ENCODE results near the gene TMEM8B. TPM values are rescaled to one million over a fixed set of nuclear protein-coding genes. Genes with fewer than 3 reads are reported as not detected.

TMEM8B gene
- total RNA-seq, 1 donor = 0.86 TPM

- H3K4me3 ChIP-seq (ENCODE audit: low read depth, low read length) = no peak overlapping the region
- TF ChIP-seq, protein P1, sequence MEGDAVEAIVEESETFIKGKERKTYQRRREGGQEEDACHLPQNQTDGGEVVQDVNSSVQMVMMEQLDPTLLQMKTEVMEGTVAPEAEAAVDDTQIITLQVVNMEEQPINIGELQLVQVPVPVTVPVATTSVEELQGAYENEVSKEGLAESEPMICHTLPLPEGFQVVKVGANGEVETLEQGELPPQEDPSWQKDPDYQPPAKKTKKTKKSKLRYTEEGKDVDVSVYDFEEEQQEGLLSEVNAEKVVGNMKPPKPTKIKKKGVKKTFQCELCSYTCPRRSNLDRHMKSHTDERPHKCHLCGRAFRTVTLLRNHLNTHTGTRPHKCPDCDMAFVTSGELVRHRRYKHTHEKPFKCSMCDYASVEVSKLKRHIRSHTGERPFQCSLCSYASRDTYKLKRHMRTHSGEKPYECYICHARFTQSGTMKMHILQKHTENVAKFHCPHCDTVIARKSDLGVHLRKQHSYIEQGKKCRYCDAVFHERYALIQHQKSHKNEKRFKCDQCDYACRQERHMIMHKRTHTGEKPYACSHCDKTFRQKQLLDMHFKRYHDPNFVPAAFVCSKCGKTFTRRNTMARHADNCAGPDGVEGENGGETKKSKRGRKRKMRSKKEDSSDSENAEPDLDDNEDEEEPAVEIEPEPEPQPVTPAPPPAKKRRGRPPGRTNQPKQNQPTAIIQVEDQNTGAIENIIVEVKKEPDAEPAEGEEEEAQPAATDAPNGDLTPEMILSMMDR (IDR thresholded peaks at IDR 0.05; ENCODE audit: insufficient read depth, low read depth, low read length) = no peak
- no peak for DNase-seq (ENCODE audit: low read depth)
These were observed 85.3 kb downstream of the TMEM8B start for GRCh38 chr9:35914301-35914807.

Small RNA genes within 50 kb of the gene (small RNA-seq; reads per million reads assigned to genes)
- not detected for gene HINT2

Other genes starting within 250 kb of the TMEM8B start
- 13.0 and 13.2 TPM in 2 replicates for gene TESK1, start 224.0 kb upstream of the TMEM8B start, total RNA-seq
- 0.86 and 1.3 TPM in 2 replicates for gene CD72, start 210.8 kb upstream of the TMEM8B start, total RNA-seq
- gene SIT1, start 178.3 kb upstream of the TMEM8B start, total RNA-seq = under 0.01 TPM in 1 of 2 replicates, not detected in the other
- gene RMRP, start 171.2 kb upstream of the TMEM8B start, total RNA-seq = 103,191 and 163,599 TPM in 2 replicates
- 18.1 and 18.7 TPM in 2 replicates for gene CCDC107, start 170.9 kb upstream of the TMEM8B start, total RNA-seq
- gene ARHGEF39, start 164.0 kb upstream of the TMEM8B start, total RNA-seq = 0.97 and 3.0 TPM in 2 replicates
- under 0.01 TPM in 1 of 2 replicates, not detected in the other for gene CA9, start 155.3 kb upstream of the TMEM8B start, total RNA-seq
- gene TPM2, start 139.3 kb upstream of the TMEM8B start, total RNA-seq = 1,636 and 1,893 TPM in 2 replicates
- gene TLN1, start 97.0 kb upstream of the TMEM8B start, total RNA-seq = 369 and 428 TPM in 2 replicates
- 107 and 126 TPM in 2 replicates for gene CREB3, start 96.6 kb upstream of the TMEM8B start, total RNA-seq
- 29.0 and 38.4 TPM in 2 replicates for gene GBA2, start 80.0 kb upstream of the TMEM8B start, total RNA-seq
- 14.8 and 17.7 TPM in 2 replicates for gene RGP1, start 79.9 kb upstream of the TMEM8B start, total RNA-seq
- not detected in 2 replicates for gene MSMP, start 75.0 kb upstream of the TMEM8B start, total RNA-seq
- 16.4 and 19.9 TPM in 2 replicates for gene NPR2, start 37.6 kb upstream of the TMEM8B start, total RNA-seq
- 0.32 and 0.86 TPM in 2 replicates for gene SPAG8, start 17.0 kb upstream of the TMEM8B start, total RNA-seq
- 13.8 and 27.4 TPM in 2 replicates for gene HINT2, start 14.2 kb upstream of the TMEM8B start, total RNA-seq
- gene FAM221B, start 496 bp upstream of the TMEM8B start, total RNA-seq = not detected in 2 replicates
- not detected in 2 replicates for gene OR13J1, start 41.2 kb downstream of the TMEM8B start, total RNA-seq
- 0.43 and 0.97 TPM in 2 replicates for gene HRCT1, start 77.0 kb downstream of the TMEM8B start, total RNA-seq
- not detected in 2 replicates for gene SPAAR, start 80.3 kb downstream of the TMEM8B start, total RNA-seq
- gene OR2S2, start 128.9 kb downstream of the TMEM8B start, total RNA-seq = under 0.01 and 0.32 TPM in 2 replicates
- 30.9 and 32.8 TPM in 2 replicates for gene RECK, start 207.7 kb downstream of the TMEM8B start, total RNA-seq